Measurements from ENCODE around the gene SLC35G6.
"Not testable (repeated sequence)": the region's sequence is repeated elsewhere in the genome, so short reads cannot be mapped to it uniquely, and the experiment has no call there.

SLC35G6 gene

GRCh38 chr17:7460850-7461660 lies 20.2 kb upstream of the SLC35G6 start:
- DNase-seq: no peak

GRCh38 chr17:7462474-7463371 lies 18.5 kb upstream of the SLC35G6 start:
- no peak for DNase-seq

DNA sequence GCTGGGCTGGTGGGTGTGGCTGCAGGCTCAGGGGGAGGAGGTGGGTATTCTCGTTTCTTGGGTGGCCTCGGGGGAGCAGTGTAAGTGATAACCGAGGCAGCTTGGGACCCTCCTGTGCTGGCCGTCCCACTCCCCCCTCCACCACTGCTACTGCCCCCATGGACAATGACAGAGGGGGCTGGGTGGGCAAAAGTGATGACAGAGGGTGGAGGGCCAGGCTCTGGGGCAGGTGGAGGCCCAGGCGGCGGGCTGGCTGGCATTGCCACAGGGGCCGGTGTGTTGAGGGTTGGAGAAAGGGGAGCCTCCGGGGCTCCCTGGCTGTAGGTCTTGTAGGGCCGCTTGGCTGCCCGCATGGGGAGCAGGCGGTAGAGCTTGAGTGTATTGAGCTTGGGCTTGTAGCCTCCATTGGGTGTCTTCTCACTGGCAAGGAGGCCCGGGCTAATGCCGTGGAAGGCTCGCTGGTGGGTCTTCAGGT lies 17.8 kb upstream of the SLC35G6 start:
- DNase-seq: no peak

DNA sequence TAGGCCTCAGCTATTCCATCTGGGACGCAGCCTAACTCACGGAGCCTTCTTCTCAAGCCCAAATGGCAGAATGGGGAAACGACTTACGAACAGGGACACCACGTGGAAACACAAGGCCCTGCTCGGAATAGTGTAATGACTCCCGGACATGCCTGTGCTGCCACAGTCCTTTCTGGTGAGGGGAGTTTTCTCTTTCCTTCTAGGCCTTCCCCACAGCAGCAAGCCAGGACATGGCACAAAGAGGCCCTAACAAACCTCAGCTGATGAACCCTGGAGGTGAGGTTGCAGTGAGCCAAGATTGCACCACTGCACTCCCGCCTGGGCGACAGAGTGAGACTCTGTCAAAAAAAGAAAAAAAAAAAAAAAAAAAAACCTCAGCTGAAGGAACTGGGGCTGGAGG lies 17.2 kb upstream of the SLC35G6 start:
- no peak for DNase-seq

- no peak for DNase-seq
These were observed 15.5 kb upstream of the SLC35G6 start for GRCh38 chr17:7465597-7466275.

DNA sequence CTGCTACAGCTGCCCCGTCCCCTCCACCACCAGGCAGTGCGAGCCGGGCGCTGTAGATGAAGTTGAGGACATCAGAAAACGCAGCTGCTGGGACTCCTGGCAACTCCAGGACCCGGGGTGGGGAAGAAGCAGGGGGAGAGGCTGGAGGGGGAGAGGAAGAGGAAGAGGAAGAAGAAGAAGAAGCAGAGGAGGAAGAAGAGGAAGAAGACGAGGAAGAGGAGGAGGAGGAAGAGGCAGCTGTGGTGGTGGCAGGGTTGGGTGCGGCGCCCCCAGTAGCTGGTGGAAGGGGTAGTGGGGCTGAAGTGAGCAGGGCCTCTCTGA lies 15.0 kb upstream of the SLC35G6 start:
- DNase-seq: no peak

- DNase-seq: no peak
These were observed 14.5 kb upstream of the SLC35G6 start for GRCh38 chr17:7466639-7467341.

DNA sequence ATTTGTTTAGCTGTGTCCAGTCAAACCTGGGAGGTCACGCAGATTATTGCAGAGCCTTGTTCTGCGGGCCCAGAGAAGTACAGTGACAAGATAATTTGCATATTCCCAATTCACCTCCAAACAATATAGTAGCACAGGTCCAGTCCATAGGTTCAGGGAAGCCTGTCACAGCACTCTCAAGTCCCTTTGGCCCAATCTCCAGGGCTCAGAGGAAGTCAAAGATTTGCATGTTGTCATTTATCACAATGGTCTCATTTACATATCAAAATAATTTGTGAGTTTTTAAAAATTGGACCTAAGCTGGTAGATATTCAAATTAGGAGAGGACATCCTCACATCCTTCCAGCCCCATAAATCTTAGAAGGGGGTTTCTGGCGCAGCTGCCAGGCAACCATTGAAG lies 13.7 kb upstream of the SLC35G6 start:
- no peak for DNase-seq

DNA sequence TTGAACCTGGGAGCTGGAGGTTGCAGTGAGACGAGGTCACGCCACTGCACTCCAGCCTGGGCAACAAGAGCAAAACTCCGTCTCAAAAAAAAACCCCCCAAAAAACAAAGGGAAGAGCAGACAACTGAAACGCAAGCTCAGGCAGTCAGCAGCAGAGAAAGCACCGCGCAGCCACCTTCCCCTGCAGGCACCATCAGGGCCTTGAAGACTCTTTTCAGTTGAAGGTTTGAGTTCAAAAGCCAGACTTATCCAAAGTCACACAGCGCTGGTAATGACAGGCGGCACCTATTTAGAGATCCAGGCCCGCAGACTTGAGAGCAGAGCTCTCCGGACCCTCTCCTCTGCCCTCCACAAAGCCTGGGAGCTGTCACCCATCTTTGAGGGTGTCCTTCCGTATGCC lies 13.0 kb upstream of the SLC35G6 start:
- DNase-seq: no peak

- DNase-seq: no peak
These were observed 12.3 kb upstream of the SLC35G6 start for GRCh38 chr17:7468804-7469389.

DNA sequence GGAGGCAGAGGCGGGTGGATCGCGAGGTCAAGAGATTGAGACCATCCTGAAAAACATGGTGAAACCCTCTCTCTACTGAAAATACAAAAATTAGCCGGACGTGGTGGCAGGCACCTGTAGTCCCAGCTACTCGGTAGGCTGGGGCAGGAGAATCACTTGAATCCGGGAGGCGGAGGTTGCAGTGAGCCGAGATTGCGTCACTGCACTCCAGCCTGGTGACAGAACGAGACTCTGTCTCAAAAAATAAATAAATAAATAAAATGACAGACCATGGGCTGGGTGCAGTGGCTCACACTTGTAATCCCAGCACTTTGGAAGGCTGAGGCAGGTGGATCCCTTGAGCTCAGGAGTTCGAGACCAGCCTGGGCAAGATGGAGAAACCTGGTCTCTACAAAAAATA lies 11.4 kb upstream of the SLC35G6 start:
- not testable (repeated sequence) for DNase-seq

- DNase-seq: not testable (repeated sequence)
These were observed 10.7 kb upstream of the SLC35G6 start for GRCh38 chr17:7470457-7470973.

GRCh38 chr17:7471729-7472128 lies 9.5 kb upstream of the SLC35G6 start:
- DNase-seq: no peak

- not testable (repeated sequence) for DNase-seq
These were observed 6.5 kb upstream of the SLC35G6 start for GRCh38 chr17:7474767-7475166.

GRCh38 chr17:7475764-7476422 lies 5.4 kb upstream of the SLC35G6 start:
- DNase-seq: no peak

DNA sequence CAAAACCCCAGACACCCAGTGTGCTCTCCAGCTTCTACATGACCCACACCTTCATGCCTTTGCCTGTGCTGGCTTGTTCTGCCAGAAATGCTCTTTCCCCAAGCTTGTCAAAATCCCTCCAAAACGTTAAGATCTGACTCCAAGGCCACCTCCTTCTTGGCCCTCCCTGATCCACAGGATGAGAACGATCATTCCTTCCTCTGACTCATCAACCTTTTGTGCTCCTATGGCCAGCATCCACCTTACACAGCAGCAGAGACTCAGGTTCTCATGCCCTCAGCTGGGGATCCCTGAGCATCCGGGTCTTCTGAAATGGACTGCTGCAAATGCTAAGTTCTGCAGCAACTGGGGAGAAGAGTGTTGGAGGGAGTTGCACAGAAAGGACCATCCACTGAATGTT lies 4.8 kb upstream of the SLC35G6 start:
- DNase-seq: no peak

DNA sequence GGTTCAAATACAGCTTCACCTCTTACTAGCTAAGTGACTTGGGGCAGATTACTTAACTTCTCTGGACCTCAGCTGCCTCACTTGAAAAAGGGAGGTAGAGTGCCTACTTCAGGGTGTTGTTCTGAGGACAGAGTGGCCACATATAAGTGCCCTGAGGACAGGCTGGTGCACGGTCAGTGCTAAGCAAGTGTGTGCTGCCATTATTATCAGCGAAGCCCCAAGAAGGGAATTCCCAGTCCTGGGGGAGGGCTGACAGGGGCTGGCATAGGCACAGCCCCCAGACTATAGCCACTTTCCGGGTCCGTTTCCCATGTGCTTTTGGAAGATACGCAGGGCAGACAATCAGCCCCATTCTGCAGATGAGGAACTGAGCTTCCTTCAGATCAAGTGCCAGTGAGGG lies 4.3 kb upstream of the SLC35G6 start:
- DNase-seq: no peak

GRCh38 chr17:7477392-7478275 lies 3.6 kb upstream of the SLC35G6 start:
- no peak for DNase-seq

GRCh38 chr17:7478276-7479212 lies 2.7 kb upstream of the SLC35G6 start:
- no peak for DNase-seq

Data from SIG-M5 (cell line).